ENCODE data around the gene GLRX5.

GLRX5 gene

DNA sequence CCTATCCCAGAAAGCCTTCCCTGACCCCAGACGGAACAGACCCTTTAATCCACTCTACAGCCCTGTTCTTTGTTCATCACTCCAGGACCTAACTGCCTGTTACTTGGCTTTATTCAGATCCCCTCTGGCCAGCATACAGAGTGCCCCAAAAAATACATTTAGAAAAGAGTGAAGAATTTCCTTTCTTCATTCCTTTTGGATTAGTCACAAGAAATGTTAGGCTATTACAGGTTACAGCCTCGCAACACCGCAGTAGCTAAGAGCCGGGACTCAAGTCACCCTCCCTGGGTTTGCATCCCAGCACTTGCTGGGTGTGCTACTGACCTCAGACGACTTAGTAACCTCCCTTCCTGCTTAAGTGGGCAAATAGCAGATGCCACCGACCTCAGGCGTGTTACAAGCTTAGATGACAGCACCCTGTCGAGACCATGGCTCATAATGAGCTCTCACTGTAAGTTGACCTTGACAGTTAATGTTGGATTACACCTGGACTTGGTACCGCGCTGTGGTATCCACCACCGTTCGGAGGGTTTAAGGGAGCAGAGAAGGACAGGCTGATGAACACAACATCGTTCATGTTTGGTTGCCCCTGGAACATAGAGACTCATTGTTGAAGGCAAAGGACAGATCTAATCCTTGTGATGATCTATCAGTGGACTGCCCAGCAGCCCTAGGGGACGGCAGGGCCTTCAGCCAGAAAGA is 12.9 kb downstream of the GLRX5 start:
- in situ Hi-C loops (cut with HindIII; ENCODE audit: low pct_unique_long_range_greater_than_20kb, low sequenced_read_pairs): no loop called here
- DNase-seq (ENCODE audit: low read depth in 1 of 2, low spot score in 1 of 2): peak in 1 of 2 experiments; percentile 30
- no peak for TF ChIP-seq JUND (IDR thresholded peaks at IDR 0.05; ENCODE audit: low read depth)

DNA sequence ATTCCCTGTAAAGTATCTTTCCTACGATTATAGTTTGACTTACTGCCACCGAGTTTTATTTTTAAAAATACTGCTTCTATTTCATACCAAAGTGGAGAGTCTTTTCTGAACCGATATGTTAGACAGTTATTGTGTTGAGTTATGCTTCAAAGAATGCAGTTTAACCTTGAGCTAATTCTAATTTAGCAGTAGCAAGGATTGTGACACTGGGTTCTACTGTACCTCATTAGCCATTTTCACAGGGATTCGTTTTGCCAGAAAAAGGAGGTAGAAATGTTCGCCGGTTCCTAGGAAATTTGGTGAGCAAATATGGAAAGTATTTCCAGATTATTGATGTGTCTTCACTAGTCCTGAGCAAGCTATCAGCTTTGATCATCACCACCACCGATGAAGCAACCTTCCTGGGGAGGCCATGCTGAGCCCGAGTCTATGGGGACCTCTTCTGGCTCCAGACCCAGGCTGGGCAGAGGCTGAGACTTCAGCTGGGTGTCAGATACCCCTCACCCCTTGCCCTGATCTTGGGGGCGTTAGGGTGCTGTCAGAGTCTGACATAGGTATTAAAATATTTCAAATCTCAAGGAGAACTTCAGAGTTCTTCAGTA is 13.6 kb downstream of the GLRX5 start:
- in situ Hi-C loops (cut with HindIII; ENCODE audit: low pct_unique_long_range_greater_than_20kb, low sequenced_read_pairs): no loop called here
- no peak for TF ChIP-seq JUND (IDR thresholded peaks at IDR 0.05; ENCODE audit: low read depth)

DNA sequence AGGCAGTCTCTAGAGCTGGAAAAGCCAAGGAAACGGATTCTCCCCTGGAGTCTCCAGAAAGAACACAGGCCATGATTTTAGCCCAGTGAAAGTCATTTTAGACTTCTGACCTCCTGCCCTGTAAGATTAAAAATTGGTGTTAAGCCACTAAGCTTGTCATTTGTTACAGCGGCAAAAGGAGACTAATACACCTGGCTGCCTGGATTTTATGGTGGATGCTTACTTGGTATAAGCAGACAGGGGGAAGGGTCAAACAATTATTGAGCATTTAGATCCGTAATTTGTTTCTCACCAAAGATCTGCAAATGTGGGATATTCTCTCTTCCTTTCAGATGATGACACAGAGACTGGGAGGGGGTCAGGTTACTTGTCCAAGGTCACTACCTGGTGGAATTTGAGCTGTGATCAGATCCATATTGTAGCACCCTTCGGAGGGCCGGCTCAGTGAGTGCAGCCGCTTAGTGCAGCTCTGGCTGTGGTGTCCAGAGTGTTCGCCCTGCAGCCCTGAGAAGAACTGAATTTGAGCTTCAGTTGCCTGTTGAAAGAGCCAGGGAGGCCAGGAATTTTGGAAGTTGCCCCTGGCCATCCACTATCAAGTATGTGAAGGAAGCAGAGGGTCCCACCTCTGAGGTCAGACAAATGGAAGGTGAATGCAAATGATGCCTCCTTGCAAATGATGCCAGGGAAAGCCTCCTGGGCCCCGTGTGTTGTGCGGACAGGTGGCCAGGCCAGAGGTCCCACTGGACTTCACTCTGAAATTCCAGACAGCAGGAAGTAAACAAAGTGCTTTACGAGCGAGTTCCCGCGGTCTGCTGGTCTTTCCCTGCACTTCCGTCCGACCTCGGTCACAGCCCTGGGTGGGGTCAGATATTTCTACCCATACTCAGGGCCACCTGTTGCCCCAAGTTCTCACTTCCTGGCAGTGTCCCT is 15.1 kb downstream of the GLRX5 start:
- in situ Hi-C loops (cut with HindIII; ENCODE audit: low pct_unique_long_range_greater_than_20kb, low sequenced_read_pairs): no loop called here
- TF ChIP-seq JUND (IDR thresholded peaks at IDR 0.05; ENCODE audit: low read depth): no peak
- peak in 1 of 2 experiments; percentile 42 for DNase-seq (ENCODE audit: low read depth in 1 of 2, low spot score in 1 of 2)

More for the DNA sequence above, 13.6 kb downstream of the GLRX5 start:
- no peak for DNase-seq (ENCODE audit: low read depth in 1 of 2, low spot score in 1 of 2)

DNA sequence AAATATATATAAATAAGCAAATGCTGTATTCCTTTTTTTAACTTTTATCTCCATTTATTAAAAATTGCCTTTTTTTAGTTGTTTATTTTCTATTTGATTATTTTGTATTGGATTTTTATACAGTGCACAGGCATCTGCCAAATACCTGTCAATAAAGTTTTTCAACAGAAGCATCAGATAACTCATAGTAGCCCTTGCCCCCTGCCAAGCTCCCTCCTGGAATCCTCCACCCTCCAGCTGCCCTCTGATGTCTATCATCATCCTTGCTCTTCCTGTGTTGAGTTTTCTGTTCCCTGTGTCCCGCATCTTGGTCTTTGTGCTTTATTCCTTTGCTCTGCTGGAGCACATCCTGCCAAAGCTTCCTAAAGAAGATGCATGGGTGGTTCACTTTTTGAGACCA is 16.6 kb downstream of the GLRX5 start:
- DNase-seq (ENCODE audit: low read depth in 1 of 2, low spot score in 1 of 2): no peak
- no peak for TF ChIP-seq JUND (IDR thresholded peaks at IDR 0.05; ENCODE audit: low read depth)
- in situ Hi-C loops (cut with HindIII; ENCODE audit: low pct_unique_long_range_greater_than_20kb, low sequenced_read_pairs): no loop called here

DNA sequence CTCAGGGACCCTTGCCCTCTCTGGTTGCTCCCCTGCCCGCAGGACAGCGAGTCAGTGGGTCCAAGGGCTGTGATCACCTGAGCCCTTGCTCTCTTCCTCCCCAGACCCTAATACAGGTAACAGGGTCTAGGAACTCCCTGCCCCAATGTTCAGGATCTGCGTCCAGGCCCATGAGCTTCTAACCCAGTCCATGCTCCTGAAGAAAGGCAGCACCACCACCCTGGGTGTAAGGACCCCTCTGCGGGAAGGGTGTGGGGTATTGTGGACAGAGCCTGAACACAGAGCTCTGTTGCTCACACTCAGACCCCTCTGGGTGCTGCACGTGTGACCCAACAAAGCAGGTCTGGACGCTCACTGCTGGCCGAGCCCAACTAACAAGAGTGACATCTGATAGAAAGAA is 18.3 kb downstream of the GLRX5 start:
- in situ Hi-C loops (cut with HindIII; ENCODE audit: low pct_unique_long_range_greater_than_20kb, low sequenced_read_pairs): no loop called here
- no peak for TF ChIP-seq JUND (IDR thresholded peaks at IDR 0.05; ENCODE audit: low read depth)
- DNase-seq (ENCODE audit: low read depth in 1 of 2, low spot score in 1 of 2): no peak

DNA sequence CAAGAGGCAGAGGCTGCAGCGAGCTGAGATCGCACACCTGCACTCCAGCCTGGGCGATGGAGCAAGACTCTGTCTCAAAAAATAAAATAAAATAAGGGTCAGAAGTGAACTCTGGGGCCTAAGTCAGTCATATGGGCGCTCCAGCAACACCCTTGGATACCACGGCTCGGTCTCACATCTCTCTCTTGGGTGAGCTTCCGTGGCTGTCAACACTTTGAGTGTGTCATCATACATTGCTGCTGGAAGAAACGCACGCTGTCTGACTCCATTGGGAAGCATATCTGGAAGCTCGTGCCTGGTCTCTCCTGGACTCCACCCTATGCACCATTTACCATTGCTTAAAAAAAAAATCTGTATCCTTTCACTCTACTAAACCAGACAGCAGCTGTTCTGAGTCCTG is 20.2 kb downstream of the GLRX5 start:
- in situ Hi-C loops (cut with HindIII; ENCODE audit: low pct_unique_long_range_greater_than_20kb, low sequenced_read_pairs): no loop called here
- no peak for TF ChIP-seq JUND (IDR thresholded peaks at IDR 0.05; ENCODE audit: low read depth)
- DNase-seq (ENCODE audit: low read depth in 1 of 2, low spot score in 1 of 2): no peak

DNA sequence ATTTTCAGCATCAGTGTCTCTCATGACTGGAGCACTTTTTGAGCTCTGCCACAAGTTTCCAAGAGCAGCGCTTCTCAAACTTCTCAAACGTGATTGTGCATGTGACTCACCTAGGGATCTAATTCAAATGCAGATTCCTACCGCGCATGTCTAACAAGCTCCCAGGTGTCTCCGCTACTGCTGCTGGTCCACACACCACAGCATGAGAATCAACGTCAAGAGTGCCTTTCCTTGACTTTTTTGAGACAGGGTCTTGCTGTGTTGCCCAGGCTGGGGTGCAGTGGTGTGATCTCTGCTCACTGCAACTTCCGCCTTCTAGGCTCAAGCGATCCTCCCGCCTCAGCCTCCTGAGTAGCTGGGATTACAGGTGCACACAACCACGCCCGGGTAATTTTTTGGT is 22.4 kb downstream of the GLRX5 start:
- in situ Hi-C loops (cut with HindIII; ENCODE audit: low pct_unique_long_range_greater_than_20kb, low sequenced_read_pairs): no loop called here
- DNase-seq (ENCODE audit: low read depth in 1 of 2, low spot score in 1 of 2): no peak
- TF ChIP-seq JUND (IDR thresholded peaks at IDR 0.05; ENCODE audit: low read depth): no peak

DNA sequence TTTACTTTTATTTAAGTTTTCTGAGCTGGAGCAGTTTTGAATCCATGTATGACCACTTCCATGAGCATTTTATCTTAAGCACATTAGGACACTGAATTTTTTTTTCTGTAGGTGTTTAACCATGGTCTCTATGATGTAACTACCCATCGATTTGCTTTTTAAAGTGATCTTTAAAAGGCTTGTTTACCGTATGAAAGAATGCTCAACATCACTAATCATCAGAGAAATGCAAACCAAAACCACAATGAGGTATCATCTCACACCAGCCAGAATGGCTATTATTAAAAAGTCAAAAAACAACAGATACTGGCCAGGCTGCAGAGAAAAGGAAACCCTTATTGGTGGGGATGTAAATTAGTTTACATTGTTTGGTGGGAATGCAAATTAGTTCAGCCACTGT is 23.0 kb downstream of the GLRX5 start:
- in situ Hi-C loops (cut with HindIII; ENCODE audit: low pct_unique_long_range_greater_than_20kb, low sequenced_read_pairs): no loop called here
- no peak for DNase-seq (ENCODE audit: low read depth in 1 of 2, low spot score in 1 of 2)
- no peak for TF ChIP-seq JUND (IDR thresholded peaks at IDR 0.05; ENCODE audit: low read depth)

DNA sequence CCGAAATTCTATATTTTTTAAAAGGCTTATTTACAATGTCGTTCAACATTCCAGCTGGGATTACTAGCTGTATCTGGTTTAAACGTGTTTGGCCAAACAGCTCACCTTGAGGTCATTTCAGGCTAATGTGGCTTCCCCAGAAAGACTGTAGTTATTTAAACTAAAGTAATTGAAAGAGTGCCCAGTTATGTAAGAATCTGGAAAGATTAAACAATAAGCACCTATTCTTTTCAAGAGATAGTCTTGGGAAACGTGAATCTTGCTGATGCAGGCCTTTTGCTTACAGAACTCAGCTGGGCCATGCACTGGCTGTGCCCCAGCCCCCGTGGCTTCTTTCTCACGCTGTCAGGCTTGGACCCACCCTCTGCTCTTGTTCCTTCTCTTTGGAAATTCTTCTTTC is 24.4 kb downstream of the GLRX5 start:
- in situ Hi-C loops (cut with HindIII; ENCODE audit: low pct_unique_long_range_greater_than_20kb, low sequenced_read_pairs): no loop called here
- no peak for DNase-seq (ENCODE audit: low read depth in 1 of 2, low spot score in 1 of 2)
- no peak for TF ChIP-seq JUND (IDR thresholded peaks at IDR 0.05; ENCODE audit: low read depth)

DNA sequence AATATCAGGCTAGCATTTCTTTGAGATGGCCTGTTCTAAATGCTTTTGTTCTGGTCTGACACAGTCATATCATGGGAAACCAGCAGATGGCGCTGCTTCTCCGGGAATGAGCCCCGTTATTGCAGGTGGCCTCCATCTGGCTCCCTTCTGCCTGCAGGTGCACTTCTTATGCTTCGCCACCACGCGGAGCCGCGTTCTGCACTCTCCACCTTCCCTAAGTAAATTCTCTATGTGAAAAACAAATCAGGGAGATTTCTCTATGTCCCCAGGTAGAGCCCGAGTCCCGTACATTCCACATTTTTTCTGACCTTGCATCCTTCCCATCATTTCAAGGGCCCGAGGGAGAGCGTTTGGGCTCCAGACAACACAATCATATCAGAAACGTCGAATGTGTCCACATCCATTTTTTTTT is 26.2 kb downstream of the GLRX5 start:
- in situ Hi-C loops (cut with HindIII; ENCODE audit: low pct_unique_long_range_greater_than_20kb, low sequenced_read_pairs): no loop called here
- TF ChIP-seq JUND (IDR thresholded peaks at IDR 0.05; ENCODE audit: low read depth): no peak
- peak; percentile 72 to 94 for DNase-seq (ENCODE audit: low read depth in 1 of 2, low spot score in 1 of 2)

DNA sequence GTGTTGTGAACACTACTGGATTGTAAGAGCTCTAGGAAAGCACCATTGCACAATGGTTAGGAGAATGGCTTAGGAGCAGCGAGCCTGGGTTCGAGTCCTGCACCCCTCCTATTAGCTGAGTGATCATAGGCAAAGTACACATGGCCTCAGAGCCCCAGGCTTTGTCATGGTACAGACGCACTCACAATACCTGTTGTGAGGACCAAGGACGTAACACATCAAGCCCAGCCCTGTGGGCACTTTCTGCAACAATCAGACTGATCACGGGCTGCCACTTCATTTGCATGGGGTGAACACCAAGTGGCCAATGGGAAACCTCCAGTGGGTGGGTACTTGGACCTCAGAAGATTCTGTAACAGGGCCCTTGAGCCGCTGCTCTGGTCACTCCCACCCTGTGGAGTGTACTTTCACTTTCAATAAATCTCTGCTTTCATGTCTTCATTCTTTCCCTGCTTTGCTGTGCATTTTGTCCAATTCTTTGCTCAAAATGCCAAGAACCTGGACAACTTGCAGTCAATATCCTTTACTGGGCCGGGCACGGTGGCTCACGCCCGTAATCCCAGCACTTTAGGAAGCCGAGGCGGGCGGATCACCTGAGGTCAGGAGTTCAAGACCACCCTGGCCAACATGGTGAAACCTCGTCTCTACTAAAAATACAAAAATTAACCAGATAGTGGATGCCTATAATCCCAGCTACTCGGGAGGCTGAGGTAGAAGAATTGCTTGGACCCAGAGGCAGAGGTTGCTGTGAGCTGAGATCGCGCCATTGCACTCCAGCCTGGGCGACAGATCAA is 28.2 kb downstream of the GLRX5 start:
- DNase-seq (ENCODE audit: low read depth in 1 of 2, low spot score in 1 of 2): peak in 1 of 2 experiments; percentile 83
- in situ Hi-C loops (cut with HindIII; ENCODE audit: low pct_unique_long_range_greater_than_20kb, low sequenced_read_pairs): no loop called here
- no peak for TF ChIP-seq JUND (IDR thresholded peaks at IDR 0.05; ENCODE audit: low read depth)

DNA sequence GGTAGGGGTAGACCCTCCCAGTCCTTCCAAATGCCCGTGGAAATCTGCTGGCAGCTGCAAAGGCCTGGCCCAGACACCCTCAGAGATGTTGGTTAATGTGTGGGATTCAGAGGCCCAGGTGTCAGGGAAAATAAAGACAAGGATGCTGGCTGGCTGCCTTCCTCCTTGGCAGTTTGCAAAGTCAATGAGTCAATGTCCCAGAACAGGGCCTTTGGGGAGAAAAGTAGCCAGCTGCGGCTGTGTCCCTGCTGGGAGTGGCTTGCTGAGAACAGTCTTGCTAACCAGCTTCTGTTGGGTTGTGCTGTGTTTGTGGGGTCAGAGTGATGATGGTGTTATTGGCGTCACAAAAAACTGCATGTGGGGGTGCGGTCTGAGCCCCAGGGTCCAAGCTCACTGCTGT is 29.2 kb downstream of the GLRX5 start:
- no peak for TF ChIP-seq JUND (IDR thresholded peaks at IDR 0.05; ENCODE audit: low read depth)
- no peak for DNase-seq (ENCODE audit: low read depth in 1 of 2, low spot score in 1 of 2)
- in situ Hi-C loops (cut with HindIII; ENCODE audit: low pct_unique_long_range_greater_than_20kb, low sequenced_read_pairs): no loop called here

Measured in T47D (cell line).